Frontal cortex (tissue), 4 donors: Measurements from ENCODE around the gene FBXL3. TPM values are rescaled to one million over a fixed set of nuclear protein-coding genes. Genes with fewer than 3 reads are reported as not detected.
A peak's percentile ranks its signal among the peaks of the same experiment; 100 is the strongest.
"Not testable (repeated sequence)": the region's sequence is repeated elsewhere in the genome, so short reads cannot be mapped to it uniquely, and the experiment has no call there.

Source experiments
- DNase-seq, 2 donors: peaks; one replicate each; pipeline ENCODE4 v3.0.0; 2012; ENCODE audit warnings: low spot score in 2 of 2
- FAIRE-seq: peaks from 2 replicates; lab custom pipeline; 2012; peaks lifted over from hg19 to GRCh38; lab: Jason Lieb, UNC
- total RNA-seq: library from RNA; depleted of rRNA; stranded (reverse); fragments of >200 nt; gene quantifications from one replicate; pipeline ENCODE4 v1.2.3, GENCODE V29; 2014
- donor health status: control.
- donor health status: control.
- donor health status: control.

The FBXL3 gene
- total RNA-seq, 1 donor from 2014 or later, result 114 TPM

DNA sequence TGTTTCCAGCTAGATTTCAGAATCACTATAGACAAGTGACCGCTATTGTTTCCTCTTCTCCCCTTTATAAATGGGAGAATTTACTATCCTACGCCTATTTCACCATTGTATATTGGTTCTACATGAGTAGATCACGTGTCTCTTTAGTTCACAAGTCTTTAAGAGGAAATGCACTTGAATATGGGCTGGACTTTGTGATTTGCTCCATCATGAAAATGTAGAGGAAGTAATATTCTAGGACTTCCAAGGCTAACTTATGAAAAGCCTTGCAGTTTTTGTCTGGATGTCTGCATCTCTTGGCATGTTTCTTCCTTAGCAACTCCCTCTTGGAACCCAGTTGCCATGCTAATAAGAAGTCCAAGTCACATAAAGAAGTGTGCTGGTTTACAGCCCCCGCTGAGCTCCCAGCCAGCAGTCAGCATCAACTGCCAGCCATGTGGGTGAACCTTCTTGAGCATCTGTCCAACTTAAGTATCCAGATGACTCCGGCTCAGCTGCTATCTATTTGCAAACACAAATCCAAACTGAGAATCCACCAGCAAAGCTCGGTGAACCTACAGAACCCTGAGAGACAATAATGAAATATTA, 4.8 kb upstream of the FBXL3 start:
- DNase-seq, result no peak
- no peak for FAIRE-seq

DNA sequence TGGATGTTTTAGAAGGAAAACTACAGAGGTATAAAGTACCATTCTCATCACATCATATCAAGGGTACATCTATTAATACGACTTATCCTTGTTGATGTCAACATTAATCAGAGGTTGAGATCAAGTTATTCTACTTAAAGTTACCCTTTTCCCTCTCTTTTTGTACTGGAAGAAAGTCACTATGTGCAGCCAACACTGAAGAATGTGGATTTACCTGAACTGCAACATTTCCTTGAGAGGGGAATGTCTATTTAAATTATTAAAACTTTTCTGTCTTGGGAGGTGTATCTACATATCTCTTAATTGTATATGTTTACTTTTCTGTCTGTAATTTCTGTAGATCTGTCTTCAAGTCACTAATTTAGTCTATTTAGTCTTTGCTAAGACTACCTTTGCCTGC, 2.5 kb upstream of the FBXL3 start:
- DNase-seq (no peak), FAIRE-seq (no peak)

DNA sequence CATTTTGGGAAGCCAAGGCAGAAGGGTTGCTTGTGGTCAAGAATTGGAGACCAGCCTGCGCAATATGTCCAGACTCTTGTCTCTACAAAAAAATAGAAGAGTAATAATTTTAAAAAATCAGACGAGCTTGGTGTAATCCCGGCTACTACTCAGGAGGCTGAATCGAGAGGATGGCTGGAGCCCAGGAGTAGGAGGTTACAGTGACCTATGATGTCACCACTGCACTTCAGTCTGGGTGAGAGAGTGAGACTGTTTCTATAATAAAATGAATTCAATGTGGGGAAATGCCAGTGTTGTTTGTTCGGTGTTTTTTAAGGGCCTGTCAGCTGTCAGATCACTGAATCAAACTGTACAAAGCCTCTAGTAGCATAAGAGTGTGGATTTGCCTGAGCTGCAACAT, 1.2 kb upstream of the FBXL3 start:
- DNase-seq (peak in 1 of 2 donors; percentile 7), FAIRE-seq (no peak)

DNA sequence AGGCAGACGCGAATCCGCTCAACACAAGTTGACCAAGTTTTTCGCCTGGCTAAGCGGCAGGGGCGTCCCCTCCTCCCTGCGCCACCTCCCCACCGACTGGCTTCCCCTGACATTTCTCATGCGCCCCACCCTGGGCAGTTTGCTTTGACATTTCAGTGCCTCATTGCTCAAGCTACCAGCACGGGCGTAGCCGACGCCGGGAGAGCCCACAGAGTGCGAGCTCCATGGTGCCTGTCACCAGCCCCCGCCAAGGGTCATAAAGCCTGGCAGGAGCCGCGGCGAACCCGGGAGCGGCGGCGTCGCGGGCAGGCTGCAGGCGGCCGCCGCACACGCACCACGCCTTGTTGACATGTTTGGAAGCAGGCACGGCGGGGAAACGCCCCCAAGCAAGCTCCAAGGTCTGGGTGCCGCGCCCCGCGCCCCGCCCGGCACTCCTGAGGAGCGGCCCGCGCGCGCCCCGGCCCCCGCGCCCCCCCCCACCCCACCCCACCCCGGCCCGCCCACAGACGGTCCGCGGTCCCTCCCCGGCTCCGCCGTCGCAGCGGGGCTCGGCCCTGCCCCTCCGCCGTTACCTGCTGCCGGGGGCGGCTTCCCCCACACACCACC, 601 bp downstream of the FBXL3 start:
- DNase-seq (peak; percentile 45 to 74), FAIRE-seq (no peak)

DNA sequence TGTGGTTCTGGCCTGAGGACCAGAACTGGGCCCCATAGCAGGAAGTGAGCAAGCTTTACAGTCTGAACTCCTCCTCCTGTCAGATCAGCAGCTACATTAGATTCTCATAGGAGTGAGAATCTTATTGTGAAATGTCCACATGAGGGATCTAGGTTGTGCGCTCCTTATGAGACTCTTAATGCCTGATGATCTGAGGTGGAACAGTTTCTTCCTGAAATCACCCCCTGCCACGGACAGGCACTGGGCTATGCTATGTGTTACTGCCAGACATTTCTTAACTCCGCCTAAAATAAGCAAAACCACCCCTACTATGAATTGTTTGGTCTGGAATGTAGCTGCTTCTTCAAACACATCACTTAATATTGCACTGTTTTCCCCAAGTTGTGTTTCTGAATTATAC, 4.6 kb downstream of the FBXL3 start:
- no peak for FAIRE-seq
- DNase-seq, result no peak

DNA sequence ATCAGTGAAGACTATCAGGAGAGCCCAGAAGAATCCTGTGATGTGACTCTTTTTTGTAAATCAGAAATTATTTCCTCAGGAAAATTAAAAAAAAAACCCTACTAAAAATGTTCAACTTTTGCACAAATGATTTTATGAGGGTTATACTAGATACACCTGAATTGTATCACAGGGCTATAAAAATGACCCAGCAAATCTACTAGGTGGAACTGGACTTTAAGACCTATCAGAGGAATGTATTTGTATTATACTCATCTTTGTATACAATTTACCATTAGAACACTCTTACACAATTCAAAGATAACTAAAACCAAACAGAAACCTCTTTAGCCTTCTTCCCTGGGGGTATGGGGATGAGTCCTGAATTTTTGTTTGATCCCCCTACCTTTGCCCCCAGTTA, 7.2 kb downstream of the FBXL3 start:
- no peak for DNase-seq
- FAIRE-seq, result no peak

DNA sequence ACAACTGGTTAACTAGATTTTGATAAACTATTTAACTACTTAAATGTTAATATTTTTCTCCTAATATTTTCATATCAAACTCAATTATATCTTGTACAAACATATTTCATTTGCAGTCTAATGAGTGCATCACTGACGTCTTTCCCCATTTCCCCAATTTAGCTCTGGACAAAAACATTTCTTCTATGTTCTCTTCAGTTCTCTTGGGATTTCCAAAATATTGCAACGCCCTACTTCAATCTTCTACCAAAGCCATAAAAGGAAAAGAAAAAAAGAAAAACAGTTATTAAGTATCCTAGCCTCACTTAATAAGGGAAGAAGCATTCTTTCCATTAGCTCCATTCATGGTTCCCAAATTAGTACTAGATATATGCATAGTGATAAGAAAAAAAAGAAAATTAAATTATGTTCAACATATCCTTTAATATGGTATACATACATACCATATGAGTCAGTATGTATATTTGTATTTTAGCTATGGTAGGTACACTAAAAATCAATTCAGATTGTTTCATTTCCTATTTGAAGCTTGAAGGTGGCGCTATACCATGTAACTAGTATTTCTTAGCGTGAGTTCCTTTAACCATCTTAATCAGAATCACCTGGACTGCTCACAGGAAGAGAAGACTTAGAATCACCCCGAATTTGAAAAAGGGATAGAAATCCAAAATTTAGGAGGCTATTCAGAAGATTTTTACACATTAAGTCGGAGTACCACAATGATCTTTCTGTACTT, 9.9 kb downstream of the FBXL3 start:
- no peak for FAIRE-seq
- no peak for DNase-seq

DNA sequence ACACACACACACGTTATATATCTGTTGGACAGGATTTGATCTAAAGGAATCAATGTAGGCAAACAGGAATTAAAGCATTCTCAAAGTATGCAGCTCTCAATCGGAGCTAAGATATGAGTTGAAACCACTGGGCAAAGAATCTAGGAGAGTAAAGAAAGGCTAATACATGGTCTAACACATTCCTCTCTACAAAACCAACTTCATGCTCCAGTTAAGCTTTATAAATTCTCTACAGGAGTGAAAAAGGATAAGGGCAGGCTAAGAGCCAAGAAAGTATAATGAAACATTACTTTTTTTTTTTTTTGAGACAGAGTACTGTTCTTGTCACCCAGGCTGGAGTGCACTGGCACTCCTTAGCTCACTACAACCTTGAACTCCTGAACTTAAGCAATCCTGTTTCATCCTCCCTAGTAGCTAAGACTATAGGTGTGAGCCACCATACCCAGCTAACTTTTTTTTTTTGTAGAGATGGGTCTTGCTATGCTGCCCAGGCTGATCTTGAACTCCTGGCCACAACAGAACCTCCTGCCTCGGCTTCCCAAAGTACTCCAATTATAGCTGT, 10.6 kb downstream of the FBXL3 start:
- no peak for FAIRE-seq
- no peak for DNase-seq

DNA sequence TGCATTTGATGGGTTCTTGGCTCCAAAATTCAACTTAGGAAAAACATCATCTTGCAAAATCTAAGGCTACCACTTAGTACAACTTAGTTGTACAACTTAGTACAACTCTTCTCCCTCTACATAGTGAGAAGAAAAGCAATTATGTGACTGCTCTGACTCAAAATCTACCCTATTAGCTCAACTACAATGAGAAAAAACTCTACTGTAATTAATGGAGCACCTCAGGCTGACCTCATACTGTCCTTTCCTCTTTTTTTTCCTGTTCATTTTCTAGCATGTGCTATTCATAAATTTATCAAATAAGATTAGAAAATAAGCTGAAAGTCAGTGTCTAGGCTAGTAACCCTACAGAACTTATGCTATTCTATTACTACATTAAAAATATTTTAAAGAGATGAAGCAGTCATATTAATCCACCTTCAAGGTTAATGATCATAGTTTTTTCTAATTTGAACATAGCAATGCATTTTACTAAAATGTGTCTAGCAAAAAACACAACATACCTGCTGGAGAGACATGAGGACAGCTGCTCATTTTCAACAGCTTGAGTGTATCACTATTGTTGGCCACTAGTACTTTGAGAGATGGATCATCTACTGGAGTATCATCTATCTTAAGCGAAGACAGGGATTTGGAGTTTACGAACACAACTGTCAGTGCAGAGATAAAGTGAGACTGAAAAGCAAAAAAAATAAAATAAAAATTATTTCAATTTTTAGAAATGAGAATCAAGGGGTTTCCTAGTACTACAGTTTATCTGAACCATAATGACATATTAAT, 11.9 kb downstream of the FBXL3 start:
- no peak for FAIRE-seq
- no peak for DNase-seq

DNA sequence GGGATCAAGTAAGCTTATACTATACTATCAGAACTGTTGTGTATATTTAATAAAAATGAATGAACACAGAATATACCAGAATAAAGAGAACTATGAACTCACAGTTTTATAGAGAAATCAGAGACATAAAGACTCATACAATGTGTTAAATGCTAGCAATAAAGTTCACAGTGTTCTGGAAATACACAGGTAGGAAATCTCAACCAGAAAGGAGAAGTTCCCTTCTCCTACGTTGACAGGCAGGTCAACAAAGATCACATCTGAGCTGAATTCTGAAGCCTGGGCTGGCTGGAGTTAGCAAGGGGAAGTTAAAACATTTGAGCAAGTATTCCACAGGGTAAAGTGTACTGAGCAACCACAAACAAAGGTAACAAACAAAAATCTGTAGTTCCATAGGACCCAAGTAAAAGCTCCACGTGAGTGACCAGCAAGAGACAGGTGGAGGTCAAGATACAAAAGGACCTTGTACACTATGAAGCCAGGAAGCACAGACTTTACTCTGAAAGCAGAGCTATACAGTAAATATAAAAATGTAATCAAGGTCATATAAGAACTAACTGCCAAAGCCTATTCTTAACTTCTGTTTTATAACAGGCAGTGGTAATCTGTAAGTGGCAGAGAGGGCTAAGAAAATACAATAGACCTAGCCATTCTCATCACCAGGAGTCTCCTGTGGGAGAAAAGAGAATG, 13.0 kb downstream of the FBXL3 start:
- DNase-seq (no peak), FAIRE-seq (no peak)

DNA sequence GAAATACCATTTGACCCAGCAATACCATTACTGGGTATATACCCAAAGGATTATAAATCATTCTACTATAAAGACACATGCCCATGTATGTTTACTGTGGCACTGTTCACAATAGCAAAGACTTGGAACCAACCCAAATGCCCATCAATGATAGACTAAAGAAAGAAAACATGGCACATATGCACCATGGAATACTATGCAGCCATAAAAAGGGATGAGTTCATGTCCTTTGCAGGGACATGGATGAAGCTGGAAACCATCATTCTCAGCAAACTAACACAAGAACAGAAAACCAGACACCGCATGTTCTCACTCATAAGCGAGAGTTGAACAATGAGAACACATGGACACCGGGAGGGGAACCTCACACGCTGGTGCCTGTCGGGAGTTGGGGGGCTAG, 17.2 kb downstream of the FBXL3 start:
- DNase-seq, FAIRE-seq: not testable (repeated sequence)

DNA sequence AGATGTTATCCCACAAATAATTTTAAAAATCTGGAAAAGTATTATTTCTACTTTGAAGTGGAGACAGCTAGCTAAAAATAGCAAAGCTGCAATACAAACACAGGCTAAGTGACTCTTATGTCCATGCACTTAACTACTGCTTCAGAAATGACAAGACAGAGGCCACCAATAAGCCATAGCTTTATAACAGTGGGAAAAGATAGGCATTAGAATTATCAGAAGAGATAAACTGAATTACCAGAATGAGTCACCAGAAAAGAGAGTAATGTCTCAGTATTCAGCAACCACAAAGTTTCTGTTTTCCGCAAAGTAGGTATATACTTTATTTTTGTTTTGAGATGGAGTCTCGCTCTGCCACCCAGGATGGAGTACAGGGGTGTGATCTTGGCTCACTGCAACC, 17.9 kb downstream of the FBXL3 start:
- DNase-seq (no peak), FAIRE-seq (no peak)

DNA sequence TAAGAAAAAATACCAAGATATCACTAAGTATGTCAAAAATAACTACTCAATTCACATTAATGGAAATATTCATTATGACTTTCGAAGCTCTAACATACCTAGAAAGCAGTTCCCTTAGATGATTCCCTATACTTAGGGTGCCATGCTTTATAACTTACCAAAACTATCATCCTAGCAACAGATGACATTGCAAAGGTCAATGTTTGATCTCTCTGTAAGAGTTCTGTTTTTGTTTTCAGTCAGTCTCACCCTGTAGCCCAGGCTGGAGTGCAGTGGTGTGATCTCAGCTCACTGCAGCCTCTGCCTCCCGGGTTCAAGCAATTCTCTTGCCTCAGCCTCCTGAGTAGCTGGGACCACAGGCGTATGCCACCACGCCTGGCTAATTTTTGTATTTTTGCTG, 18.6 kb downstream of the FBXL3 start:
- not testable (repeated sequence) for DNase-seq, FAIRE-seq

DNA sequence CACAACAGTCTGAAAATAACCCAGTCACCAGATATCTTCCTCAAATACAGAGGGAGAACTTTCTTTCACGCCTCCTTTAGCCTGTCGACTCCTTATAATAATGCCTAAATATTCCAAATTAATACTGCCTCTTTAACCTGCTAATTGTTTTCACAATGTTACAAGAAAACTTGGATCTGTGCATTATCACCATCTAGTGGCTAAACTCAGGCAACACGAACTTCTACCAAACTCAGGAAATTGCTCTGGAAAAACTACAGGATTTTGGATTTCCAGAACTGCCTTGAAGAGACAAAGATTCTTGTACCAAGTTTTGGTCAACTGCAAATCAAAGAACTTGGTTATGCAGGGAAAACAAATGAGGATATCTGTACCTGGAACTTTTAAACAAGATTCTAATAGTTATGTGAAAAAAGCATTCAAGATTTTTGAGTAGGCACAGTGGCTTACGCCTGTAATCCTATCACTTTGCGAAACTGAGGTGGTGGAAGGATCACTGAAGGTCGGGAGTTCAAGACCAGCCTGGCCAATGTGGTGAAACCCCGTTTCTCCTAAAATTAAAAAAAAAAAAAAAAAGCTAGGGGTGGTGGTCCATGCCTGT, 24.3 kb downstream of the FBXL3 start:
- DNase-seq, result no peak
- FAIRE-seq, result peak; percentile 43

DNA sequence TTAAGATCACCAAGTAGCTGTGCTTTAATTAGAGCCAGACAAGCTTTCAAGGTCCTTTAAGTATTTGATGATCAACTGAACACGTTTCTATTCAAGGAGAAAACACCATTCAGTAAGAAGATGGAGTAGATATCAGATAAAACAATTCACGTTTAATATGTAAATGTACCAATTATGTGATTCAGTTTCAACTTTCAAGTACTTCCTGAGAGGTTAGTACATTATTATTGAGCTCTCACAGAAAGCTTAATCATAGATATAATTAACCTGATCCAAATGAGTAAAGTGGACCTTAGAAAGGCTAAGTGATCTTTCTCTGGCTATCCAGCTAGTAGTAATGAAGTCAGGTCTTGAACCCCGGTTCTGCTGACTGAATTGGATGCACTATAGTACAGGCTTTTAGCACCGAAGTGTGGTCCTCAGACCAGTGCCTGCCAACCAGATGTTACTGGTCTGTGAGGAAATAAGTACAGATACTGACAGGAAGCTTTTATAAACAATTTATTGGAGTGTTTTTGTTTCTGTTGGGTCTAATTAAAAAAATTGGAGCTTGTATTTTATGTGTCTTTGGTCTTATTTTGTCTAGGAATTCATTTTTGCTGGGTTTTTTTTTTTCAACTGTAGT, 24.9 kb downstream of the FBXL3 start:
- FAIRE-seq (no peak), DNase-seq (no peak)

DNA sequence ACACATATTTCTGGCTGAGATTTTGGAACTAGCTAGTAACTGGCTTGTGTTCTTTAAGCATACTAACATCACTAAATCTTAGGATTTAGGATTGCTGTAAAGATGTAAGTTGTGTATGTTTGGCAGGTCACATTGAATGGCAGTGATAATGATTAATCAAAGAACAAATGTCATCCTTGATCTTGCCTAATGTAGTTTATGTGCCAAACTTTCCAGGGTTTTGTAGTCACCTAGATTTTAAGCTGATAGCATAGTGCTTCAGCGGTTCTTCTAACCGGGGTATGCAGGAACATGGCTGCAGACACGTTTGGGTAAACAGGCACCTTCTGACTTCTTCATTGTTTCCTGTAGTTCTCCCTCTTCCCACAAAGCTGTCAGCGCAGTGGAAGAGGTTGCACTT, 25.4 kb downstream of the FBXL3 start:
- DNase-seq, result no peak
- FAIRE-seq, result no peak

DNA sequence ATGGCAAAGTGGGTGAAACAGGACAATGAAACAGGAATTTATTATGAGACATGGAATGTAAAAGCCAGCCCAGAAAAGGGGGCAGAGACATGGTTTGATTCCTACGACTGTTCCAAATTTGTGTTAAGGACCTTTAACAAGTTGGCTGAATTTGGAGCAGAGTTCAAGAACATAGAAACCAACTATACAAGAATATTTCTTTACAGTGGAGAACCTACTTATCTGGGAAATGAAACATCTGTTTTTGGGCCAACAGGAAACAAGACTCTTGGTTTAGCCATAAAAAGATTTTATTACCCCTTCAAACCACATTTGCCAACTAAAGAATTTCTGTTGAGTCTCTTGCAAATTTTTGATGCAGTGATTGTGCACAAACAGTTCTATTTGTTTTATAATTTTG, 26.5 kb downstream of the FBXL3 start:
- no peak for DNase-seq
- no peak for FAIRE-seq

DNA sequence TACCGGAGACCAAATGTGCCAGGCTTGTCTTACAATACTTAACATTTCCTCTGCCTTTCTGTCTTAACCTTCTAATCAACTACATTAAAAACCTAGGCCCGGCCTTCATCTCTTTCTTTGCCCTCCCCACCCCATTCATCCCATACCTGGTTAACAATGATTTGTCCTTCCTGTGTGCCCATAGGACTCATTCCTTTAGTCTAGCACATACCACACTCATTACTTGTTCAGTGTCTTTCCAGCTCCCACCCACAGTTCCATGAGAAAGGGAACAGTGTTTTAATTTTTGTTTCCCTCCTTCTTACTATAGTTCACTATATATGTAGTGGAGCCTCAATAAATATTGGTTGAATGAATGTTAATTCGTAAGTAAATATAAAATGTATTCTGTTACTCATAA, 32.7 kb downstream of the FBXL3 start:
- DNase-seq, result no peak
- FAIRE-seq, result no peak

DNA sequence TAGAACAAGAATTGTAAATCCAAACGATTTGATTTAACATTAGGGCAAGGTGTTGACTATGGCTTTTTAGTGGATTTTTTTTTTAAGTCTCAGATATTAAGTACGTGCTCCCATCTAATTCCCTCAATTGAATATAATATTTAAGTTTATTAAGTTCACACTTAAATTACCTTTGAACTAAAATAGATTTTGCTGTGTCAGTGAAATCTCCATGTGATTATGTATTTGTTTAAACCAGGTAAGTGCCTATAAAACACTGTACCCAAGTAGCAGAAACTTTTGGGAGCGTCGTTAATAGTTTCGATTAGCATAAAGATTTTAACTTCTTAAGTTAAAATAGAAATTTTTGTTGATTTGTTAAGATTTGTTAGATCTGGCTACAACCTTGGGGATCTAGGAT, 33.5 kb downstream of the FBXL3 start:
- no peak for DNase-seq
- FAIRE-seq, result no peak
